Activated CD4-positive, alpha-beta T cell treated with anti-CD3 and anti-CD28 coated beads, Interleukin-2, amount 10 ng/mL, durations not matched to agents 24 days and 14 days (primary cell): ENCODE results near the gene MB. TPM values are rescaled to one million over a fixed set of nuclear protein-coding genes. Genes with fewer than 3 reads are reported as not detected.
"Not testable (repeated sequence)": the region's sequence is repeated elsewhere in the genome, so short reads cannot be mapped to it uniquely, and the experiment has no call there.

Experiments used
- DNase-seq: peaks from one replicate; pipeline ENCODE4 v3.0.0; 2022
- H3K27ac Mint-ChIP-seq: one replicate; pipeline ENCODE4 v1.8.0; 2022; ENCODE audit warnings: mild to moderate bottlenecking, mixed read lengths
- H3K27me3 Mint-ChIP-seq: one replicate; pipeline ENCODE4 v1.8.0; 2022; ENCODE audit warnings: mixed read lengths
- H3K36me3 Mint-ChIP-seq: one replicate; pipeline ENCODE4 v1.8.0; 2022; ENCODE audit warnings: low read depth, mild to moderate bottlenecking, mixed read lengths
- H3K4me1 Mint-ChIP-seq: one replicate; pipeline ENCODE4 v1.8.0; 2021; ENCODE audit warnings: mixed read lengths
- H3K4me3 Mint-ChIP-seq: one replicate; pipeline ENCODE4 v1.8.0; 2022; ENCODE audit warnings: mild to moderate bottlenecking, moderate library complexity, mixed read lengths
- H3K9me3 Mint-ChIP-seq: one replicate; pipeline ENCODE4 v1.8.0; 2021; ENCODE audit warnings: mixed read lengths
- intact Hi-C: fragments of 100-400 bp; cut with micrococcal nuclease; formaldehyde crosslinking; loops from one replicate; pipeline ENCODE4 v1.15.1; 2023
- total RNA-seq: library from RNA; stranded (reverse); gene quantifications from 2 replicates; pipeline ENCODE4 v1.2.3, GENCODE V29; 2022

MB gene
- total RNA-seq, 1 donor from 2014 or later = 2.7 TPM

DNA sequence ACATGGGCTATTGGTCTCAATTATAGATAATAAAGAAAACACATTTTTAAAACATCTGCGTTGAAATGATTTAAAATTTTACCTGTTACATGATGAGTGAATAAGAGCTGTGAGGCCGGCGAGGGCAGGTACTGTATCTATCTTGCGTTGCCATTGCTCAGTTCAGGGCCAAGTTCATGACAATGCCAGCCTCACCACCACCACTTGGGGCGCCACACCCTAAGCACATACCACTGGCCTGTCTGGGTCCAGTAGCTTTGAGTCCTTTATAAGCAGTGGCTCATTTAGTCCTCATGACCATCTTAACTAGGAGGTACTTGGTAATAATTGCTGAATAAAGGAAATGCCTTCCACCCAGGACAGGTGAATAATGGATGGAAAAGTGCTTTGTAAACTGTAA, 14.5 kb upstream of the MB start:
- no peaks in the 10 kb centered on the region for H3K9me3 Mint-ChIP-seq
- intact Hi-C loops = no loop called here
- DNase-seq = peak; percentile 73
- no peaks in the 10 kb centered on the region for H3K27me3 Mint-ChIP-seq
- peaks cover 41% of the 10 kb centered on the region for H3K4me1 Mint-ChIP-seq
- no peak overlapping the region for H3K4me3 Mint-ChIP-seq
- H3K36me3 Mint-ChIP-seq = no peaks in the 10 kb centered on the region
- no peak overlapping the region for H3K27ac Mint-ChIP-seq

DNA sequence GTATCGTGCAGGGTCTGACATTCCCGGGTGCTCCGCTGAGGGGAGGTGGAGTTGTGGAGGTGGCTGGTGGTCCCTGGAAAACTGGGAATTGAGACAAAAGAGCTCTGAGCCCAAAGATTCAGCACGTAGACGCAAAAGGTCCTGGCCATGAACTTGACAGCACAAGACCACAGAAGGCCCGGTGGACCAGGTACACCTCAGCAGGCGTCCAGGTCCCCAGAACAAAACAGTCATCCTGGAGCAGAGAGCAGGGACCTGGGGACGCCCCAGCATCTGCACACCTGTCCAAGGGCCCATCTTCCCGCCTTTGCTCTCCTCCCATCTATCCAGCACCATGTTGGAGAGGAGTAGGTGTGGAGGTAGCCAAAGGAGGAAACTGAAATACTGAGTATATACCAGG, 13.8 kb upstream of the MB start:
- H3K9me3 Mint-ChIP-seq = no peaks in the 10 kb centered on the region
- intact Hi-C loops = no loop called here
- no peak for DNase-seq
- no peaks in the 10 kb centered on the region for H3K36me3 Mint-ChIP-seq
- no peak overlapping the region for H3K4me3 Mint-ChIP-seq
- peaks cover 2% of the 10 kb centered on the region for H3K27me3 Mint-ChIP-seq
- peaks cover 41% of the 10 kb centered on the region for H3K4me1 Mint-ChIP-seq
- H3K27ac Mint-ChIP-seq = no peak overlapping the region

DNA sequence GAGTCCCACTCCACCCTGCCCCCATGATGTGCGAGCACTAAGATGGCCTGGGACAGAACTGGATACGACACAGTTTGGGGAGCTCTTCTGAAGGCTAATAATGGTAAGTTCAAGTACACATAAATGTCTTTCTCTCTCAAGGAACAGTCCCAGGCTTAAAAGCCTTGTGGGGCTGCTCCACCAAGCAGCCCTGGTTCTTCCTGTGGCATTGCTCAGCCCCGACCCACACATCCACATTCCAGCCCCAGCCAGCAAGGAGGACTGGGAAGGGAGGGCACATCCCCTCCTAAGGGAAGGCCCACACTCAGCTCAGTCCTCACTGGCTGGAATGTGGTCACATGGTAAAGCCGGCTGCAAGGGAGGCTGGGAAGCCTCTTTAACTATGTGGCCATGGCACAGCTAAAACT, 13.3 kb upstream of the MB start:
- no peaks in the 10 kb centered on the region for H3K36me3 Mint-ChIP-seq

DNA sequence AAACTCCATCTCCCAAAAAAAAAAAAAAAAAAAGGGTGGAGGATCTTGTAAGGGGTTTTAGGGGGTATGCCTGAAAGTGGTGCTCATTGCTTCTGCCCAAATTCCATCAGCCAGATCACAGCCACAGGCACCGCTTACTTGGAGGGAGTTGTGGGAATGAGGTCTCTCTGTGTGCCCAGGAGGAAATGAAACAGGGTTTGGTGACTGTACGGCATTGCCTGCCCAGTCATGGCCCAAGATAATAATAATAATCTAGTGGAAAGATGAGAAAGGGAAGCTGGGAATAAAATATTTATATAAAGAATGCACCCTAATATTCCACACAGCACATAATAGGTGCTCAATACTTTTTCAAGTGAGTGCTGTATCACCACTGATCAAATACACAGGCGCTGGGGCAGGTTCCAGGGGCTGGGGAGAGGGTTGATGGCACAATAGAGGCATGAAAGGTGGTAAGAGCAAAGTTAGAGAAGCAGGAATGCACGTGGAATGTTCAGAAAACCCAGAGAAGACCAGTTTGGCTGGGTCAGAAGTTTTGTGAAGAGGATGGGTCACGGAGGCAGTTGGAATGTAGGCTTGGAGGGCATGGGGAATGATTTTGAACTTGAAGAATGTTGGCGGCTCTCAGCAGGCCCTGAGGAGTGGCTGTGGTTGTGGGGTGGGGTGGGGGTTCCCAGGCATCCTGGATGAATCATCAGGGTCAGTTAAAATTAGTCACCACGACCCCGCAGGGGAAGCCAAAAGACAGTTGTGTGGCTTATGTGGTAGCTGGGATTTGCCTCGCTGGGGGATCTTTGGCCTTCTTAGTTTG, 12.5 kb upstream of the MB start:
- H3K4me1 Mint-ChIP-seq = peaks cover 39% of the 10 kb centered on the region
- H3K4me3 Mint-ChIP-seq = peak overlapping the region; percentile 10
- no peaks in the 10 kb centered on the region for H3K9me3 Mint-ChIP-seq
- peaks cover 4% of the 10 kb centered on the region for H3K27me3 Mint-ChIP-seq
- intact Hi-C loops = loop anchor here (5.0 to 10.0 kb wide), 2 partner anchors 53 to 215 kb away; no protein-coding TSS in a partner anchor
- DNase-seq = peak; percentile 83
- H3K27ac Mint-ChIP-seq = peak overlapping the region; percentile 84
- no peaks in the 10 kb centered on the region for H3K36me3 Mint-ChIP-seq

More for the DNA sequence above, 13.3 kb upstream of the MB start:
- Mint-ChIP-seq H3K27me3 (peaks cover 4% of the 10 kb centered on the region), H3K27ac (peak overlapping the region; percentile 25), H3K9me3 (no peaks in the 10 kb centered on the region), H3K4me1 (peaks cover 41% of the 10 kb centered on the region), H3K4me3 (no peak overlapping the region)
- intact Hi-C loops = no loop called here
- DNase-seq = no peak

- H3K36me3 Mint-ChIP-seq = no peaks in the 10 kb centered on the region
- H3K4me1 Mint-ChIP-seq = peaks cover 33% of the 10 kb centered on the region
- no peak for DNase-seq
- no peak overlapping the region for H3K4me3 Mint-ChIP-seq
- H3K9me3 Mint-ChIP-seq = no peaks in the 10 kb centered on the region
- H3K27me3 Mint-ChIP-seq = peaks cover 4% of the 10 kb centered on the region
- no peak overlapping the region for H3K27ac Mint-ChIP-seq
- intact Hi-C loops = loop anchor here (5.0 to 10.0 kb wide), 2 partner anchors 54 to 216 kb away; no protein-coding TSS in a partner anchor
Measured at GRCh38 chr22:35628732-35629131, 11.6 kb upstream of the MB start.

GRCh38 chr22:35627267-35628041, 10.3 kb upstream of the MB start:
- intact Hi-C loops = loop anchor here (1.0 to 10.0 kb wide), 4 partner anchors 55 to 497 kb away; no protein-coding TSS in a partner anchor
- Mint-ChIP-seq H3K36me3 (no peaks in the 10 kb centered on the region), H3K27ac (peak overlapping the region; percentile 84), H3K4me3 (peak overlapping the region; percentile 84), H3K9me3 (no peaks in the 10 kb centered on the region), H3K27me3 (peaks cover 4% of the 10 kb centered on the region), H3K4me1 (peaks cover 28% of the 10 kb centered on the region)
- peak; percentile 80 for DNase-seq

GRCh38 chr22:35625763-35626432, 8.8 kb upstream of the MB start:
- DNase-seq = no peak
- H3K4me1 Mint-ChIP-seq = peaks cover 26% of the 10 kb centered on the region
- H3K36me3 Mint-ChIP-seq = no peaks in the 10 kb centered on the region
- H3K4me3 Mint-ChIP-seq = no peak overlapping the region
- peaks cover 4% of the 10 kb centered on the region for H3K27me3 Mint-ChIP-seq
- no peak overlapping the region for H3K27ac Mint-ChIP-seq
- H3K9me3 Mint-ChIP-seq = no peaks in the 10 kb centered on the region
- intact Hi-C loops = loop anchor here (2.0 to 10.0 kb wide), 3 partner anchors 56 to 499 kb away; no protein-coding TSS in a partner anchor

- Mint-ChIP-seq H3K36me3 (no peaks in the 10 kb centered on the region), H3K27me3 (peaks cover 4% of the 10 kb centered on the region), H3K4me3 (no peak overlapping the region), H3K4me1 (peaks cover 16% of the 10 kb centered on the region), H3K9me3 (no peaks in the 10 kb centered on the region), H3K27ac (no peak overlapping the region)
- intact Hi-C loops = loop anchor here (5.0 to 10.0 kb wide), 2 partner anchors 192 to 220 kb away; no protein-coding TSS in a partner anchor
- no peak for DNase-seq
Measured at GRCh38 chr22:35624547-35624946, 7.4 kb upstream of the MB start.

- DNase-seq, H3K9me3 Mint-ChIP-seq, H3K27ac Mint-ChIP-seq, H3K27me3 Mint-ChIP-seq, H3K36me3 Mint-ChIP-seq, H3K4me3 Mint-ChIP-seq: not testable (repeated sequence)
- intact Hi-C loops = loop anchor here (1.0 to 10.0 kb wide), 3 partner anchors 192 to 274 kb away; no protein-coding TSS in a partner anchor
- H3K4me1 Mint-ChIP-seq = peaks cover 12% of the 10 kb centered on the region
Measured at GRCh38 chr22:35623885-35624284, 6.8 kb upstream of the MB start.

- no peak for DNase-seq
- intact Hi-C loops = loop anchor here (5.0 to 10.0 kb wide), 2 partner anchors 190 to 222 kb away; no protein-coding TSS in a partner anchor
- Mint-ChIP-seq H3K4me3 (no peak overlapping the region), H3K36me3 (no peaks in the 10 kb centered on the region), H3K27ac (no peak overlapping the region), H3K4me1 (peaks cover 6% of the 10 kb centered on the region), H3K27me3 (peaks cover 4% of the 10 kb centered on the region), H3K9me3 (no peaks in the 10 kb centered on the region)
Measured at GRCh38 chr22:35622191-35622913, 5.2 kb upstream of the MB start.

GRCh38 chr22:35621451-35621850, 4.3 kb upstream of the MB start:
- no peak overlapping the region for H3K4me3 Mint-ChIP-seq
- intact Hi-C loops = loop anchor here (5.0 to 10.0 kb wide), 2 partner anchors 189 to 223 kb away; no protein-coding TSS in a partner anchor
- H3K4me1 Mint-ChIP-seq = peaks cover 2% of the 10 kb centered on the region
- no peak overlapping the region for H3K27ac Mint-ChIP-seq
- DNase-seq = no peak
- peaks cover 4% of the 10 kb centered on the region for H3K27me3 Mint-ChIP-seq
- H3K9me3 Mint-ChIP-seq = no peaks in the 10 kb centered on the region
- H3K36me3 Mint-ChIP-seq = no peaks in the 10 kb centered on the region

GRCh38 chr22:35620624-35621251, 3.6 kb upstream of the MB start:
- Mint-ChIP-seq H3K27me3 (peaks cover under 1% of the 10 kb centered on the region), H3K4me1 (peaks cover 6% of the 10 kb centered on the region), H3K36me3 (no peaks in the 10 kb centered on the region), H3K4me3 (no peak overlapping the region), H3K9me3 (no peaks in the 10 kb centered on the region), H3K27ac (no peak overlapping the region)
- no peak for DNase-seq
- intact Hi-C loops = loop anchor here (5.0 to 10.0 kb wide), 2 partner anchors 188 to 224 kb away; no protein-coding TSS in a partner anchor
